GM12878 (cell line): ENCODE measurements around the gene WDFY4. TPM values are rescaled to one million over a fixed set of nuclear protein-coding genes. Genes with fewer than 3 reads are reported as not detected.

Experiments
- ATAC-seq: fragments of 200-7000 bp; cut with Tn5 transposase; 3 replicates; pipeline ENCODE4 v1.9.1; 2020; ENCODE audit warnings: mild to moderate bottlenecking, moderate library complexity
- BruUV-seq: library from RNA; stranded (reverse); fragments of 400-500 nt; replicated peaks from 2 replicates; lab custom pipeline; 2021; lab: Mats Ljungman, UMichigan
- CTCF ChIA-PET: fragments of 300-600 bp; sonication (Branson Sonifier 250); formaldehyde crosslinking; extraction: SDS; loops from one replicate; lab custom pipeline; 2021; ENCODE audit warnings: inconsistent platforms; lab: Yijun Ruan, JAX
- POLR2A ChIA-PET: fragments of 350-600 bp; formaldehyde crosslinking; extraction: SDS; loops from one replicate; lab custom pipeline; 2021; ENCODE audit warnings: inconsistent platforms; lab: Charles Lee
- RAD21 ChIA-PET: fragments of 300-600 bp; sonication (Branson Sonifier 250); formaldehyde crosslinking; loops from one replicate; lab custom pipeline; 2023; ENCODE audit warnings: antibody characterized with exemption; ENCODE audit not compliant: unreplicated experiment; lab: Charles Lee
- SMC1A ChIA-PET: fragments of 300-600 bp; sonication (Branson Sonifier 250); formaldehyde crosslinking; loops from one replicate; lab custom pipeline; 2023; ENCODE audit not compliant: unreplicated experiment, uncharacterized antibody; lab: Charles Lee
- DNase-seq: peaks from one replicate; pipeline ENCODE4 v3.0.0-alpha.2; 2011; ENCODE audit warnings: low read depth, low spot score
- FAIRE-seq: peaks from 3 replicates; lab custom pipeline; 2011; peaks lifted over from hg19 to GRCh38; lab: Jason Lieb, UNC
- H2AFZ ChIP-seq: 2 replicates; pipeline ENCODE4 v1.6.0; 2011; ENCODE audit warnings: low read depth, low read length, control low read depth; ENCODE audit not compliant: control insufficient read depth
- H3K27ac ChIP-seq: 2 replicates; pipeline ENCODE4 v1.5.1; 2011; ENCODE audit warnings: control low read depth; ENCODE audit not compliant: control insufficient read depth, insufficient read depth
- H3K27me3 ChIP-seq, 2 experiments: replicated peaks in 1 of 2; 2 replicates each; pipeline versions ENCODE4 v1.6.0 to v1.6.1; 2011; ENCODE audit warnings: low read length in 1 of 2; ENCODE audit not compliant: control insufficient read depth in 2 of 2, insufficient read depth in 2 of 2
- H3K36me3 ChIP-seq, 2 experiments: 2 replicates each; pipeline ENCODE4 v1.5.1; 2011; ENCODE audit warnings: low read length in 1 of 2; ENCODE audit not compliant: control insufficient read depth in 2 of 2, insufficient read depth in 2 of 2
- H3K4me1 ChIP-seq: 2 replicates; pipeline ENCODE4 v1.6.1; 2011; ENCODE audit warnings: mild to moderate bottlenecking, low read length, moderate library complexity, mixed read lengths; ENCODE audit not compliant: control insufficient read depth, insufficient read depth
- H3K4me2 ChIP-seq: 2 replicates; pipeline ENCODE4 v1.6.0; 2011; ENCODE audit warnings: control low read depth; ENCODE audit not compliant: control insufficient read depth, insufficient read depth
- H3K4me3 ChIP-seq: fragments of 200-600 bp; sonication (generic); 2 replicates; pipeline ENCODE4 v1.5.1; 2016
- H3K79me2 ChIP-seq: 2 replicates; pipeline ENCODE4 v1.6.0; 2011; ENCODE audit warnings: low read length; ENCODE audit not compliant: control insufficient read depth, insufficient read depth
- H3K9ac ChIP-seq: 2 replicates; pipeline ENCODE4 v1.8.0; 2011; ENCODE audit warnings: low read length, control low read depth, mixed read lengths; ENCODE audit not compliant: control insufficient read depth, insufficient read depth
- H3K9me3 ChIP-seq: replicated peaks from 3 replicates; pipeline ENCODE4 v1.5.1; 2011; ENCODE audit warnings: mild to moderate bottlenecking, low read length; ENCODE audit not compliant: control insufficient read depth, insufficient read depth
- H4K20me1 ChIP-seq: 2 replicates; pipeline ENCODE4 v1.6.0; 2011; ENCODE audit not compliant: control insufficient read depth, insufficient read depth
- BCL11A ChIP-seq: IDR thresholded peaks from 2 replicates; pipeline ENCODE4 v1.6.1; 2011; ENCODE audit warnings: low read depth, low read length
- CREB1 ChIP-seq: IDR thresholded peaks from 2 replicates; pipeline ENCODE4 v1.6.1; 2012; ENCODE audit warnings: low read depth, mild to moderate bottlenecking, inconsistent platforms
- EED ChIP-seq: sonication (generic); IDR thresholded peaks from 2 replicates; pipeline ENCODE4 v1.6.1; 2016; ENCODE audit warnings: antibody characterized with exemption, low read depth
- KLF5 ChIP-seq: fragments of 450-650 bp; IDR thresholded peaks from 2 replicates; pipeline ENCODE4 v1.6.1; 2014; ENCODE audit warnings: mild to moderate bottlenecking; ENCODE audit not compliant: partially characterized antibody
- POU2F2 ChIP-seq: IDR thresholded peaks from 3 replicates; pipeline ENCODE4 v1.6.1; 2011; ENCODE audit warnings: low read depth, mild to moderate bottlenecking, low read length, borderline replicate concordance
- RB1 ChIP-seq: fragments of 450-650 bp; formaldehyde crosslinking; IDR thresholded peaks from 2 replicates; pipeline ENCODE4 v1.6.1; 2017; ENCODE audit warnings: mild to moderate bottlenecking, borderline replicate concordance
- STAT3 ChIP-seq: IDR thresholded peaks from 2 replicates; pipeline ENCODE4 v1.6.1; 2011; ENCODE audit warnings: low read depth, low read length, improper control_type of control experiment
- SUZ12 ChIP-seq: fragments of 200-600 bp; sonication (generic); IDR thresholded peaks from one replicate; pipeline ENCODE4 v1.6.1; 2018; ENCODE audit warnings: antibody characterized with exemption, mild to moderate bottlenecking; ENCODE audit not compliant: unreplicated experiment
- WRNIP1 ChIP-seq: IDR thresholded peaks from 2 replicates; pipeline ENCODE4 v1.6.1; 2011; ENCODE audit warnings: low read depth, low read length, improper control_type of control experiment, borderline replicate concordance
- WGBS: methylation state at CpG from one replicate; pipeline ENCODE4 v1.1.6; 2016; ENCODE audit warnings: low lambda C conversion rate; ENCODE audit not compliant: insufficient replicate concordance, insufficient coverage; ENCODE audit errors: missing lambda C conversion rate; 5-methylcytosine and 5-hydroxymethylcytosine counted together
- in situ Hi-C: fragments of 300-500 bp; cut with MboI; formaldehyde crosslinking; loops from 9 replicates; pipeline ENCODE4 v1.14.3; 2018; ENCODE audit warnings: mixed read lengths
- intact Hi-C: fragments of 100-400 bp; cut with micrococcal nuclease; formaldehyde crosslinking; loops from one replicate; pipeline ENCODE4 v1.14.2; 2022; ENCODE audit not compliant: unreplicated experiment
- polyA plus RNA-seq, 11 experiments: library from polyadenylated mRNA; depleted of rRNA in 4 of 11; unstranded in 6 of 11; stranded (reverse) in 5 of 11; fragments of >200 nt; fragmentation: Nextera tagmentation in 4 of 11; fragmentation: Illumina TruSeq in 1 of 11; extraction: Ambion mirVana in 4 of 11; extraction: Trizol in 1 of 11; gene quantifications; 1 replicate in 1 of 11; 2 replicates in 10 of 11; pipeline versions ENCODE4 v1.2.1 to v1.2.3, GENCODE V29; 2011 to 2016; ENCODE audit warnings: inconsistent platforms in 2 of 11, missing spikeins in 2 of 11, low read depth in 1 of 11
- total RNA-seq, 4 experiments: library from RNA; depleted of rRNA in 3 of 4; stranded (reverse); fragments of >200 nt in 3 of 4; fragmentation: Illumina TruSeq in 1 of 4; extraction: Trizol in 1 of 4; gene quantifications; 2 replicates each; pipeline versions ENCODE4 v1.2.1 to v1.2.3, GENCODE V29; 2013 to 2021
- TF ChIP-seq, protein P1 (sequence below): fragments of 150-350 bp; IDR thresholded peaks from 2 replicates; pipeline ENCODE4 v1.6.1; 2016; ENCODE audit warnings: low read depth, low read length
- TF ChIP-seq, protein P2 (sequence below): IDR thresholded peaks from 2 replicates; pipeline ENCODE4 v1.6.1; 2012; ENCODE audit warnings: low read length, inconsistent platforms

The WDFY4 gene
- total and polyA plus RNA-seq, 10 of the 15 experiments (the other 5 are each of a cell fraction or from before 2014, with no cell fraction given), result 13.5 to 132 (median 47.3) TPM

DNA sequence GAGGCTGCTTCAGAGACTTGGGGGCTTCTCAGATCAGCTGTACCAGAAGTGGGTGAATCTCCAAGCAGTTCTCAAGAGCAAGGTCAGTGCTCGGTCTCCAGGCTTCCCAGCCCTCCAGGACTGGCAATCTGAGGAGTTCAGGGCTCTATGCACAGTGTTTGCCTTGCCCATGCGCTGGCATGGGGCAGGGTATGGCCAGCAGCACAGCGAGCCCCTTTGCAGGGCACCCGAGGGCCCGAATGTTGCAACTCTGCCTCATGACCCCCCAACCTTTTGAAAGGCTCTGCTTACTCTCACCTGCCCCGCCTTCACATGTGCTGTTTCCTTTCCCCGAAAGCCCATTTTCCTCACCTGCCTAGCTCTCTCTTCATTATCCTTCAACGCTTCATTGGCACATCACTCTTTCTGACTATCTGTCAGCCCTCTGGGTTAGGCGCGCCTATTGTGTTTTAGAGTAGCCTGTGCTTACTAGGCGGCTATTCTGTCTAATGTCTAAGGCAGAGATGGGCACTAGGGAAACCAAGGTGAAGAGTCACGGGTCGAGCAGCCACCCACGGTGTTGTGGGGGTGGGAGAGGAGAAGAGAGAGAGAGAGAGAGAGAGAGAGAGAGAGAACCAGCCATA is 83.6 kb downstream of the WDFY4 start (continued):
- TF ChIP-seq BCL11A, result no peak

- H3K4me3 ChIP-seq, result no peak overlapping the region
- BruUV-seq, result no TSS peak
- in situ Hi-C loops, result loop anchor here (25.0 kb wide), 1 partner anchor 93 kb away; no protein-coding TSS in a partner anchor
- TF ChIP-seq, protein P1, sequence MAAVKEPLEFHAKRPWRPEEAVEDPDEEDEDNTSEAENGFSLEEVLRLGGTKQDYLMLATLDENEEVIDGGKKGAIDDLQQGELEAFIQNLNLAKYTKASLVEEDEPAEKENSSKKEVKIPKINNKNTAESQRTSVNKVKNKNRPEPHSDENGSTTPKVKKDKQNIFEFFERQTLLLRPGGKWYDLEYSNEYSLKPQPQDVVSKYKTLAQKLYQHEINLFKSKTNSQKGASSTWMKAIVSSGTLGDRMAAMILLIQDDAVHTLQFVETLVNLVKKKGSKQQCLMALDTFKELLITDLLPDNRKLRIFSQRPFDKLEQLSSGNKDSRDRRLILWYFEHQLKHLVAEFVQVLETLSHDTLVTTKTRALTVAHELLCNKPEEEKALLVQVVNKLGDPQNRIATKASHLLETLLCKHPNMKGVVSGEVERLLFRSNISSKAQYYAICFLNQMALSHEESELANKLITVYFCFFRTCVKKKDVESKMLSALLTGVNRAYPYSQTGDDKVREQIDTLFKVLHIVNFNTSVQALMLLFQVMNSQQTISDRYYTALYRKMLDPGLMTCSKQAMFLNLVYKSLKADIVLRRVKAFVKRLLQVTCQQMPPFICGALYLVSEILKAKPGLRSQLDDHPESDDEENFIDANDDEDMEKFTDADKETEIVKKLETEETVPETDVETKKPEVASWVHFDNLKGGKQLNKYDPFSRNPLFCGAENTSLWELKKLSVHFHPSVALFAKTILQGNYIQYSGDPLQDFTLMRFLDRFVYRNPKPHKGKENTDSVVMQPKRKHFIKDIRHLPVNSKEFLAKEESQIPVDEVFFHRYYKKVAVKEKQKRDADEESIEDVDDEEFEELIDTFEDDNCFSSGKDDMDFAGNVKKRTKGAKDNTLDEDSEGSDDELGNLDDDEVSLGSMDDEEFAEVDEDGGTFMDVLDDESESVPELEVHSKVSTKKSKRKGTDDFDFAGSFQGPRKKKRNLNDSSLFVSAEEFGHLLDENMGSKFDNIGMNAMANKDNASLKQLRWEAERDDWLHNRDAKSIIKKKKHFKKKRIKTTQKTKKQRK, result no peak
- no peak for TF ChIP-seq POU2F2
- TF ChIP-seq, protein P2, sequence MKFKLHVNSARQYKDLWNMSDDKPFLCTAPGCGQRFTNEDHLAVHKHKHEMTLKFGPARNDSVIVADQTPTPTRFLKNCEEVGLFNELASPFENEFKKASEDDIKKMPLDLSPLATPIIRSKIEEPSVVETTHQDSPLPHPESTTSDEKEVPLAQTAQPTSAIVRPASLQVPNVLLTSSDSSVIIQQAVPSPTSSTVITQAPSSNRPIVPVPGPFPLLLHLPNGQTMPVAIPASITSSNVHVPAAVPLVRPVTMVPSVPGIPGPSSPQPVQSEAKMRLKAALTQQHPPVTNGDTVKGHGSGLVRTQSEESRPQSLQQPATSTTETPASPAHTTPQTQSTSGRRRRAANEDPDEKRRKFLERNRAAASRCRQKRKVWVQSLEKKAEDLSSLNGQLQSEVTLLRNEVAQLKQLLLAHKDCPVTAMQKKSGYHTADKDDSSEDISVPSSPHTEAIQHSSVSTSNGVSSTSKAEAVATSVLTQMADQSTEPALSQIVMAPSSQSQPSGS, result no peak
- TF ChIP-seq SUZ12, result no peak
- TF ChIP-seq EED, result no peak
- TF ChIP-seq CREB1, result no peak
- TF ChIP-seq RB1, result no peak
- TF ChIP-seq STAT3, result no peak
- no peak for TF ChIP-seq WRNIP1
- TF ChIP-seq KLF5, result no peak
- intact Hi-C loops, result no loop called here
- FAIRE-seq, result no peak
- no peaks in the 10 kb centered on the region for H4K20me1 ChIP-seq
- H3K9me3 ChIP-seq, result no peaks in the 10 kb centered on the region; the same call in 2 of the 3 replicates
- H3K4me2 ChIP-seq, result no peak overlapping the region
- H3K27ac ChIP-seq, result no peak overlapping the region
- H3K36me3 ChIP-seq, result peaks cover 21 to 30% of the 10 kb centered on the region in 2 experiments; a peak in 3 of 4 replicates
- ChIA-PET SMC1A (interaction anchor here (1.1 to 1.4 kb wide), 2 partner anchors 9 to 12 kb away, joined by 3 read pairs; no protein-coding TSS in a partner anchor), RAD21 (no interaction called here), POLR2A (no interaction called here), CTCF (interaction anchor here (0.8 kb wide), 1 partner anchor 113 kb away, joined by 3 read pairs; no protein-coding TSS in a partner anchor)
- peaks cover 12% of the 10 kb centered on the region for H3K4me1 ChIP-seq
- 92% methylated on average over 4 of the region's 4 CpGs for WGBS
- ATAC-seq, result no peak
- no peak overlapping the region for H2AFZ ChIP-seq
- peaks cover 1% of the 10 kb centered on the region for H3K79me2 ChIP-seq
- no peak overlapping the region for H3K9ac ChIP-seq
- no peaks in the 10 kb centered on the region for H3K27me3 ChIP-seq
- DNase-seq, result no peak
Measured at GRCh38 chr10:48768926-48769325, 84.3 kb downstream of the WDFY4 start.
